T-cell (primary cell): ENCODE results near the gene STMN3. TPM values are rescaled to one million over a fixed set of nuclear protein-coding genes. Genes with fewer than 3 reads are reported as not detected.
A peak's percentile ranks its signal among the peaks of the same experiment; 100 is the strongest.
"Not testable (repeated sequence)": the region's sequence is repeated elsewhere in the genome, so short reads cannot be mapped to it uniquely, and the experiment has no call there.

ENCODE experiments used
- ATAC-seq, 4 experiments: fragments of 200-7000 bp in 3 of 4; fragments of 150-1000 bp in 1 of 4; cut with Tn5 transposase; replicated peaks in 1 of 4; 1 replicate in 3 of 4; 2 replicates in 1 of 4; pipeline ENCODE4 v1.10.0; 2021; ENCODE audit warnings: moderate library complexity in 3 of 4, mild to moderate bottlenecking in 2 of 4, moderate number of reproducible peaks in 1 of 4
- CTCF ChIA-PET, 2 donors: fragments of 300-600 bp; sonication (Branson Sonifier 250); formaldehyde crosslinking; loops; one replicate each; lab custom pipeline; 2022; ENCODE audit warnings: antibody characterized with exemption in 2 of 2; lab: Charles Lee
- POLR2A ChIA-PET, 2 donors: fragments of 300-600 bp; sonication (Branson Sonifier 250); formaldehyde crosslinking; loops; one replicate each; lab custom pipeline; 2022; ENCODE audit warnings: antibody characterized with exemption in 2 of 2; lab: Charles Lee
- DNase-seq, 35 experiments: peaks; one replicate each; pipeline versions ENCODE4 v3.0.0 to v3.0.0-alpha.2; 2013 to 2023
- H3K27ac ChIP-seq: one replicate; pipeline ENCODE4 v1.5.1; 2013; ENCODE audit warnings: low read length
- H3K27me3 ChIP-seq, 2 experiments: replicated peaks in 1 of 2; 1 replicate in 1 of 2; 2 replicates in 1 of 2; pipeline versions ENCODE4 v1.6.1 to v1.7.0; 2013; ENCODE audit warnings: low read length in 1 of 2, mixed read lengths in 1 of 2; ENCODE audit not compliant: control insufficient read depth in 2 of 2, insufficient read depth in 2 of 2; ENCODE audit errors: extremely low read depth in 1 of 2
- H3K36me3 ChIP-seq, 2 donors: 1 replicate in 1 of 2; 2 replicates in 1 of 2; pipeline versions ENCODE4 v1.6.1 to v1.7.0; 2013; ENCODE audit warnings: low read length in 1 of 2; ENCODE audit not compliant: control insufficient read depth in 2 of 2, insufficient read depth in 1 of 2; ENCODE audit errors: extremely low read depth in 1 of 2
- H3K4me1 ChIP-seq, 2 experiments: 1 replicate in 1 of 2; 2 replicates in 1 of 2; pipeline versions ENCODE4 v1.6.1 to v1.7.0; 2013; ENCODE audit warnings: low read length in 2 of 2, mixed read lengths in 1 of 2; ENCODE audit not compliant: insufficient read depth in 2 of 2, control insufficient read depth in 1 of 2; ENCODE audit errors: extremely low read depth in 1 of 2
- H3K4me3 ChIP-seq, 2 donors: 1 replicate in 1 of 2; 2 replicates in 1 of 2; pipeline versions ENCODE4 v1.5.1 to v1.7.0; 2013; ENCODE audit warnings: mild to moderate bottlenecking in 2 of 2, low read length in 1 of 2, moderate library complexity in 1 of 2; ENCODE audit not compliant: control insufficient read depth in 1 of 2; ENCODE audit errors: extremely low read depth in 1 of 2
- H3K9me3 ChIP-seq: 2 replicates; pipeline ENCODE4 v1.7.0; 2013
- H3K27ac Mint-ChIP-seq, 2 donors: one replicate each; pipeline ENCODE4 v1.8.0; 2020 to 2021; ENCODE audit warnings: mild to moderate bottlenecking in 2 of 2, mixed read lengths in 2 of 2
- H3K27me3 Mint-ChIP-seq, 2 donors: one replicate each; pipeline ENCODE4 v1.8.0; 2021 to 2022; ENCODE audit warnings: mixed read lengths in 2 of 2
- H3K36me3 Mint-ChIP-seq: one replicate; pipeline ENCODE4 v1.8.0; 2021; ENCODE audit warnings: mixed read lengths
- H3K4me1 Mint-ChIP-seq, 3 donors: one replicate each; pipeline ENCODE4 v1.8.0; 2020 to 2022; ENCODE audit warnings: mixed read lengths in 3 of 3, mild to moderate bottlenecking in 1 of 3
- H3K4me3 Mint-ChIP-seq, 3 donors: one replicate each; pipeline ENCODE4 v1.8.0; 2020 to 2022; ENCODE audit warnings: mild to moderate bottlenecking in 3 of 3, mixed read lengths in 3 of 3, moderate library complexity in 3 of 3
- H3K9me3 Mint-ChIP-seq, 3 donors: one replicate each; pipeline ENCODE4 v1.8.0; 2020 to 2022; ENCODE audit warnings: mixed read lengths in 3 of 3
- WGBS: methylation state at CpG from one replicate; pipeline ENCODE4 v1.1.5; 2013; ENCODE audit warnings: missing lambda C conversion rate; ENCODE audit not compliant: insufficient coverage; 5-methylcytosine and 5-hydroxymethylcytosine counted together
- total RNA-seq, 35 experiments: library from RNA in 6 of 35; stranded (reverse) in 6 of 35; fragments of 120-200 nt in 1 of 35; gene quantifications; one replicate each; pipeline versions ENCODE4 v1.2.1 to v1.2.4 and lab custom pipeline; 2013 to 2026

The STMN3 gene
- total RNA-seq, 5 donors from 2014 or later (not counting 1 experiment from before 2014, with no cell fraction given) = 92.9 to 121 (median 107) TPM

DNA sequence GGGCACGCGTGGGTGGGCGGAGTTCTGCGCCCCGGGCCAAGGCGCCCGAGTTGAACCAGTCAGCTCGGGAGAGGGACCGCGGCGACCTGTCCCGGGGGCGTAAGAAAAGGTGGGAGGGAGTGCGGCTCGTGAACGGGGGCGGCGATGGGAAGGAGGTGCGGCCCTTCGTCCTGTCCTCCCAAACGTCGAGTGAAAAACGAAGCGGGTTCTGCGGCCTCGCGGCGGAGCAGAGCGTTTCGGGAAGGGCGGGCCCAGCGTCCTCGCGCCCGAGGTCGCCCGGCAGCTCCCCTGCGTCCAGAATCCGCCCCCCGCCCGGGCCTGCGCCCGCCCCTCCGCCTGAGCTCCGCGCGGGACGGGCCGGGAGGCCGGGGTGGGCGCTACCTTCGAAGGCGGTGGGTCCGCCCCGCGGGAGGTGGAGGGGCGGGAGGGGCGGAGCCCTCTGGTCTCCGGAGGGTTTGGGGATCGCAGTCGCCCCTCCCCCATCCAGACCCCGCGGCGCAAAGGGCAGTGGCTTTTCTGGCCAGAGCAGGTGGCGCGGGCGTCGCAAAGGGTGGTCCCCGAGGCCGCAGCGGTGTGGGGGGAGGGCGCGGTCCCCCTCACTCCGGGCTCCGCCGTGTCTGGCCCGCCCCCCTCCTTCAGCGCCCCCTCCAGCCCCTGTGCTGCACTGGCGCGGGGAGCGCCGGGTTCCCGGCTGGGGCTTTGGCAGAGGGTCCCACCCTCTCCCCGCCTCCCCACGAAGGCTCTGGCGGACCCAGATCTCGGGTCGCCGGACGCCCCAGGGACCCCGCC is 838 bp downstream of the STMN3 start:
- H3K9me3 Mint-ChIP-seq = no peaks in the 10 kb centered on the region
- peaks cover 0 to 6% of the 10 kb centered on the region in 2 donors for H3K36me3 ChIP-seq
- peaks cover 0 to 5% of the 10 kb centered on the region in 2 experiments for H3K27me3 ChIP-seq
- peak; percentile 53 to 67 (median 54) for ATAC-seq
- ChIA-PET CTCF (interaction anchor here in 1 of 2 donors (0.6 to 0.9 kb wide), 2 partner anchors 11 to 243 kb away, joined by 3 to 6 read pairs; partner anchors contain the start of gene DNAJC5), POLR2A (no interaction called here)
- peak overlapping the region; percentile 49 to 55 for H3K4me3 ChIP-seq
- peak overlapping the region in 1 of 2 donors; percentile 16 for H3K27ac Mint-ChIP-seq
- peaks cover 13 to 49% of the 10 kb centered on the region in 2 experiments for H3K4me1 ChIP-seq
- no peaks in the 10 kb centered on the region for H3K36me3 Mint-ChIP-seq
- no peaks in the 10 kb centered on the region for H3K27me3 Mint-ChIP-seq
- H3K4me1 Mint-ChIP-seq = peaks cover 19 to 28% (median 25%) of the 10 kb centered on the region in 3 donors
- no peaks in the 10 kb centered on the region for H3K9me3 ChIP-seq
- peak overlapping the region; percentile 78 to 96 (median 83) for H3K4me3 Mint-ChIP-seq
- peak in 15 of 35 experiments; percentile 21 to 58 (median 35) for DNase-seq
- H3K27ac ChIP-seq = peak overlapping the region; percentile 28
- under 1% methylated on average over 60 of the region's 91 CpGs for WGBS

- Mint-ChIP-seq H3K4me1 (peaks cover 18 to 28% (median 25%) of the 10 kb centered on the region in 3 donors), H3K27ac (peak overlapping the region; percentile 88 to 89), H3K27me3 (no peaks in the 10 kb centered on the region), H3K36me3 (no peaks in the 10 kb centered on the region), H3K9me3 (no peaks in the 10 kb centered on the region), H3K4me3 (peak overlapping the region; percentile 78 to 96 (median 83))
- Histone ChIP-seq H3K4me3 (peak overlapping the region; percentile 49 to 53), H3K9me3 (no peaks in the 10 kb centered on the region), H3K4me1 (peaks cover 13 to 45% of the 10 kb centered on the region in 2 experiments), H3K27ac (peak overlapping the region; percentile 28), H3K36me3 (peaks cover 0 to 6% of the 10 kb centered on the region in 2 donors), H3K27me3 (peaks cover 0 to 5% of the 10 kb centered on the region in 2 experiments)
- 36% methylated on average over 6 of the region's 11 CpGs for WGBS
- ChIA-PET CTCF (interaction anchor here in 1 of 2 donors (0.6 to 0.9 kb wide), 2 partner anchors 10 to 243 kb away, joined by 3 to 6 read pairs; partner anchors contain the start of gene DNAJC5), POLR2A (no interaction called here)
- peak in 3 of 4 experiments; percentile 17 to 49 (median 20) for ATAC-seq
- peak in 9 of 35 experiments; percentile 14 to 54 (median 42) for DNase-seq
Measured at GRCh38 chr20:63651942-63652191, 1.4 kb downstream of the STMN3 start.

- DNase-seq, H3K9me3 Mint-ChIP-seq, H3K9me3 ChIP-seq, POLR2A ChIA-PET, H3K4me3 ChIP-seq, ATAC-seq, H3K27ac ChIP-seq, H3K36me3 ChIP-seq, H3K27me3 Mint-ChIP-seq, H3K27me3 ChIP-seq, H3K36me3 Mint-ChIP-seq, H3K27ac Mint-ChIP-seq: not testable (repeated sequence)
- no CpG with 5 or more reads among the region's 25 CpGs for WGBS
- peak overlapping the region in 1 of 3 donors; percentile 96 for H3K4me3 Mint-ChIP-seq
- peaks cover 12 to 45% of the 10 kb centered on the region in 2 experiments for H3K4me1 ChIP-seq
- H3K4me1 Mint-ChIP-seq = peaks cover 18 to 32% (median 30%) of the 10 kb centered on the region in 3 donors
- CTCF ChIA-PET = interaction anchor here in 1 of 2 donors (0.6 kb wide), 1 partner anchor 8 kb away, joined by 3 read pairs; no protein-coding TSS in a partner anchor
Measured at GRCh38 chr20:63650486-63650885, 2.7 kb downstream of the STMN3 start.

DNA sequence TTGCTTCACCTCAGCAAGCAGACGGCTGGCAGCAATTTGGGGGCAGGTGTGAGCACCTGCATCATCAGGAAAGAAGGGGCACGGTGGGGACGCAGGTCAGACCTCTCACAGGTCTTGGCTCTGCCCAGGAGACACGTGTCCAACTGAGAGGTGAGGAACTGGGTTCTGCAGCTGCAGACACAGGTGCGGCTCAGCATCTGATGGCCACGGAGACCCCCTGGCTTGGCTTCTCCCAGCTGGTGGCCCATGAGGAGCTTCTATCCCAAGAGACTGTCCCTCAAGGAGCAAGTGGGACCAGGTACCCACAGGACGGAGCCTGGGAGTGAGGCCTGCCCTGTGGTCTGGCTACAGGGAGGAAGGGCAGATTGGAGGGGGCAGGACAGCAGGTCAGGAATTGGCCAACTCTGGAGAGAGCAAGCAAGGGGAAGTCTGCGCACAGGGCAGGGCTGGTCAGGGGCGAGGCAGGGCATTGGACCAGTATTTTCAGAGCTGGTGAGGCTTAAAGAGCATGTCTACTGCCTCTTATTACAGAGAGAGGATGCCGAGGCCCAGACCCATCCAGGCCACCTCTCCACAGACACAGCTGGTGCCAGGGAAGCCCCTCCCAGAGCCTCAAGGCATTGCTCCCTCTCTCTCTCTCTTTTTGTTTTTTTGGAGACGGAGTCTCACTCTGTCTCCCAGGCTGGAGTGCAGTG is 4.2 kb downstream of the STMN3 start:
- Histone ChIP-seq H3K27me3 (no peaks in the 10 kb centered on the region), H3K4me1 (peaks cover 1 to 31% of the 10 kb centered on the region in 2 experiments), H3K9me3 (no peaks in the 10 kb centered on the region), H3K27ac (no peak overlapping the region), H3K36me3 (peaks cover under 1 to 6% of the 10 kb centered on the region in 2 donors), H3K4me3 (no peak overlapping the region)
- POLR2A ChIA-PET = no interaction called here
- 89% methylated on average over 10 of the region's 11 CpGs for WGBS
- CTCF ChIA-PET = no interaction called here
- H3K4me3 Mint-ChIP-seq = no peak overlapping the region
- no peaks in the 10 kb centered on the region for H3K27me3 Mint-ChIP-seq
- H3K27ac Mint-ChIP-seq = peak overlapping the region; percentile 17 to 39
- H3K9me3 Mint-ChIP-seq = no peaks in the 10 kb centered on the region
- H3K4me1 Mint-ChIP-seq = peaks cover 13 to 25% (median 21%) of the 10 kb centered on the region in 3 donors
- ATAC-seq (no peak), DNase-seq (no peak)
- H3K36me3 Mint-ChIP-seq = no peaks in the 10 kb centered on the region

GRCh38 chr20:63648190-63648589 is 5.0 kb downstream of the STMN3 start:
- ChIA-PET POLR2A (no interaction called here), CTCF (no interaction called here)
- H3K9me3 Mint-ChIP-seq = no peaks in the 10 kb centered on the region
- no peaks in the 10 kb centered on the region for H3K9me3 ChIP-seq
- H3K4me3 Mint-ChIP-seq = no peak overlapping the region
- WGBS = no CpG with 5 or more reads among the region's 6 CpGs
- H3K27me3 ChIP-seq = peaks cover 0 to 2% of the 10 kb centered on the region in 2 experiments
- H3K36me3 Mint-ChIP-seq = no peaks in the 10 kb centered on the region
- no peak overlapping the region for H3K27ac ChIP-seq
- DNase-seq (no peak), ATAC-seq (no peak)
- H3K4me1 ChIP-seq = peaks cover 2 to 25% of the 10 kb centered on the region in 2 experiments
- H3K27me3 Mint-ChIP-seq = no peaks in the 10 kb centered on the region
- no peak overlapping the region for H3K27ac Mint-ChIP-seq
- no peak overlapping the region for H3K4me3 ChIP-seq
- peaks cover 3 to 6% of the 10 kb centered on the region in 2 donors for H3K36me3 ChIP-seq
- H3K4me1 Mint-ChIP-seq = peaks cover 13 to 24% (median 23%) of the 10 kb centered on the region in 3 donors

GRCh38 chr20:63645218-63645617 is 8.0 kb downstream of the STMN3 start:
- no peak overlapping the region for H3K27ac ChIP-seq
- no peaks in the 10 kb centered on the region for H3K9me3 ChIP-seq
- peaks cover 10 to 19% (median 16%) of the 10 kb centered on the region in 3 donors for H3K4me1 Mint-ChIP-seq
- no peaks in the 10 kb centered on the region for H3K27me3 Mint-ChIP-seq
- 95% methylated on average over 4 of the region's 4 CpGs for WGBS
- H3K9me3 Mint-ChIP-seq = no peaks in the 10 kb centered on the region
- peaks cover 0 to 2% of the 10 kb centered on the region in 2 experiments for H3K27me3 ChIP-seq
- H3K4me3 ChIP-seq = no peak overlapping the region
- H3K4me3 Mint-ChIP-seq = no peak overlapping the region
- peaks cover 3 to 10% of the 10 kb centered on the region in 2 donors for H3K36me3 ChIP-seq
- H3K27ac Mint-ChIP-seq = no peak overlapping the region
- no peaks in the 10 kb centered on the region for H3K36me3 Mint-ChIP-seq
- no peak for ATAC-seq
- no peak for DNase-seq
- H3K4me1 ChIP-seq = peaks cover 8 to 17% of the 10 kb centered on the region in 2 experiments
- ChIA-PET POLR2A (no interaction called here), CTCF (no interaction called here)
